ENCODE data around the gene CHMP4A. TPM values are rescaled to one million over a fixed set of nuclear protein-coding genes. Genes with fewer than 3 reads are reported as not detected.

Gene CHMP4A
- total and polyA plus RNA-seq, 2 of the 13 experiments (the other 11 are each of a cell fraction or from before 2014, with no cell fraction given) = 83.6 to 113 TPM

GRCh38 chr14:24198814-24199524 is 14.3 kb downstream of the CHMP4A start:
- H3K9ac ChIP-seq (ENCODE audit: insufficient read depth, low read depth, low read length) = peak overlapping the region; percentile 29; the same call in 1 of the 2 replicates
- no peak overlapping the region for H2AFZ ChIP-seq (ENCODE audit: low read length)
- in situ Hi-C loops (cut with HindIII; ENCODE audit: extremely low pct_ligation_motif_present, low pct_unique_long_range_greater_than_20kb) = no loop called here
- intact Hi-C loops (cut with micrococcal nuclease; ENCODE audit: unreplicated experiment) = no loop called here
- ChIA-PET POLR2A (interaction anchor here (1.0 to 4.7 kb wide), 9 partner anchors 8 to 101 kb away, joined by 3 to 44 read pairs (median 5); partner anchors contain the start of genes CHMP4A, DCAF11, DHRS1 and EMC9), CTCF (ENCODE audit: low intra/inter-chr PET ratio, low total read pairs) (interaction anchor here (0.6 kb wide), 1 partner anchor 153 kb away, joined by 3 read pairs; no protein-coding TSS in a partner anchor)
- peaks cover 33% of the 10 kb centered on the region for H3K79me2 ChIP-seq (ENCODE audit: insufficient read depth, low read length)
- no peak overlapping the region for H3K4me3 ChIP-seq (replicated peaks in 1 of 3; ENCODE audit: insufficient read depth in 1 of 3, low read depth in 2 of 3, low read length in 3 of 3)
- H3K27ac ChIP-seq (ENCODE audit: extremely low read length, insufficient read depth, low read length) = peak overlapping the region; percentile 26
- WGBS (ENCODE audit: low lambda C conversion rate) = 92% methylated on average over 7 of the region's 7 CpGs
- H3K27me3 ChIP-seq (ENCODE audit: control insufficient read depth in 1 of 2, insufficient read depth in 2 of 2, low read length in 2 of 2) = no peaks in the 10 kb centered on the region; a peak in 1 of 5 replicates
- H4K20me1 ChIP-seq (ENCODE audit: insufficient read depth, low read length) = no peaks in the 10 kb centered on the region
- H3K9me3 ChIP-seq (ENCODE audit: low read length) = no peaks in the 10 kb centered on the region
- BruUV-seq (replicated peaks) = no TSS peak
- DNase-seq (ENCODE audit: low spot score) (no peak), FAIRE-seq (no peak), ATAC-seq (no peak)
- peaks cover 45% of the 10 kb centered on the region for H3K4me1 ChIP-seq (ENCODE audit: insufficient read depth, low read length)
- peaks cover 6% of the 10 kb centered on the region in 2 experiments; a peak in 2 of 5 replicates for H3K36me3 ChIP-seq (replicated peaks in 1 of 2; ENCODE audit: control insufficient read depth in 1 of 2, insufficient read depth in 2 of 2, low read length in 2 of 2)
- peak overlapping the region; percentile 35 for H3K4me2 ChIP-seq (ENCODE audit: low read depth, low read length)
- TF ChIP-seq GMEB2 (CRISPR knock-in tag; IDR thresholded peaks at IDR 0.05; ENCODE audit: low read depth) (no peak), SALL1 (CRISPR knock-in tag; IDR thresholded peaks at IDR 0.05) (peak; percentile 39; the same call in 1 of the 2 replicates), ZFP82 (CRISPR knock-in tag; IDR thresholded peaks at IDR 0.05; ENCODE audit: borderline replicate concordance) (no peak), FOXK1 (CRISPR knock-in tag; IDR thresholded peaks at IDR 0.05; ENCODE audit: borderline replicate concordance, low read depth) (no peak), NONO (IDR thresholded peaks at IDR 0.05) (no peak), NONO (CRISPR knock-in tag; conservative IDR thresholded peaks at IDR 0.05) (no peak), SRSF4 (IDR thresholded peaks at IDR 0.05; ENCODE audit: low read depth, low read length, poor library complexity, severe bottlenecking) (no peak), TAF1 (CRISPR knock-in tag; IDR thresholded peaks at IDR 0.05) (0 out of 2 replicates have a peak, but pooled peaks have one; percentile 12), ZNF552 (CRISPR knock-in tag; IDR thresholded peaks at IDR 0.05; ENCODE audit: borderline replicate concordance) (no peak), ASH2L (IDR thresholded peaks at IDR 0.05; ENCODE audit: insufficient read length, low read depth, low read length) (no peak), ZBTB26 (CRISPR knock-in tag; IDR thresholded peaks at IDR 0.05; ENCODE audit: borderline replicate concordance) (no peak), ZMYM2 (CRISPR knock-in tag; IDR thresholded peaks at IDR 0.05) (peak; percentile 48; the same call in 1 of the 2 replicates), ZNF121 (CRISPR knock-in tag; IDR thresholded peaks at IDR 0.05) (no peak), ZNF766 (CRISPR knock-in tag; IDR thresholded peaks at IDR 0.05; ENCODE audit: borderline replicate concordance) (peak; percentile 42; the same call in 1 of the 2 replicates), ZFAT (CRISPR knock-in tag; conservative IDR thresholded peaks at IDR 0.05) (no peak), FOXO1 (CRISPR knock-in tag; IDR thresholded peaks at IDR 0.05) (no peak), ZC3H13 (CRISPR knock-in tag; IDR thresholded peaks at IDR 0.05) (no peak), REL (CRISPR knock-in tag; conservative IDR thresholded peaks at IDR 0.05) (no peak), AKAP8 (CRISPR knock-in tag; IDR thresholded peaks at IDR 0.05) (0 out of 2 replicates have a peak, but pooled peaks have one; percentile 52), ZNF605 (CRISPR knock-in tag; IDR thresholded peaks at IDR 0.05) (peak; percentile 66; the same call in 1 of the 2 replicates), ZNF772 (CRISPR knock-in tag; IDR thresholded peaks at IDR 0.05) (0 out of 2 replicates have a peak, but pooled peaks have one; percentile 20), ZNF713 (CRISPR knock-in tag; IDR thresholded peaks at IDR 0.05) (0 out of 2 replicates have a peak, but pooled peaks have one; percentile 53)

Data from HepG2 (cell line).